ENCODE data around the gene TFEB. TPM values are rescaled to one million over a fixed set of nuclear protein-coding genes. Genes with fewer than 3 reads are reported as not detected.

The TFEB gene
- total RNA-seq, 1 donor from 2014 or later = 9.7 TPM

GRCh38 chr6:41707565-41708200, 27.7 kb downstream of the TFEB start:
- intact Hi-C loops (cut with micrococcal nuclease) = loop anchor here (2.0 kb wide), 1 partner anchor 27 kb away; the partner anchor contains the start of gene TFEB

GRCh38 chr6:41706876-41707564, 28.4 kb downstream of the TFEB start:
- intact Hi-C loops (cut with micrococcal nuclease) = loop anchor here (2.0 kb wide), 1 partner anchor 28 kb away; the partner anchor contains the start of gene TFEB

- intact Hi-C loops (cut with micrococcal nuclease) = loop anchor here (2.0 kb wide), 1 partner anchor 29 kb away; the partner anchor contains the start of gene TFEB
Observed at GRCh38 chr6:41705996-41706835, 29.2 kb downstream of the TFEB start.

- intact Hi-C loops (cut with micrococcal nuclease) = no loop called here
Observed at GRCh38 chr6:41705311-41705995, 30.0 kb downstream of the TFEB start.

- intact Hi-C loops (cut with micrococcal nuclease) = no loop called here
Observed at GRCh38 chr6:41704656-41705310, 30.6 kb downstream of the TFEB start.

GRCh38 chr6:41704028-41704427, 31.4 kb downstream of the TFEB start:
- intact Hi-C loops (cut with micrococcal nuclease) = no loop called here

- intact Hi-C loops (cut with micrococcal nuclease) = no loop called here
Observed at GRCh38 chr6:41702771-41703494, 32.5 kb downstream of the TFEB start.

GRCh38 chr6:41702089-41702745, 33.2 kb downstream of the TFEB start:
- intact Hi-C loops (cut with micrococcal nuclease) = no loop called here

GRCh38 chr6:41700463-41701347, 34.7 kb downstream of the TFEB start:
- intact Hi-C loops (cut with micrococcal nuclease) = no loop called here

GRCh38 chr6:41699063-41699462, 36.3 kb downstream of the TFEB start:
- intact Hi-C loops (cut with micrococcal nuclease) = no loop called here

GRCh38 chr6:41697861-41698781, 37.3 kb downstream of the TFEB start:
- intact Hi-C loops (cut with micrococcal nuclease) = no loop called here

GRCh38 chr6:41696788-41697187, 38.6 kb downstream of the TFEB start:
- intact Hi-C loops (cut with micrococcal nuclease) = no loop called here

GRCh38 chr6:41695825-41696224, 39.6 kb downstream of the TFEB start:
- intact Hi-C loops (cut with micrococcal nuclease) = no loop called here

GRCh38 chr6:41694815-41695526, 40.4 kb downstream of the TFEB start:
- intact Hi-C loops (cut with micrococcal nuclease) = no loop called here

GRCh38 chr6:41693281-41694240, 41.8 kb downstream of the TFEB start:
- intact Hi-C loops (cut with micrococcal nuclease) = no loop called here

- intact Hi-C loops (cut with micrococcal nuclease) = no loop called here
Observed at GRCh38 chr6:41692730-41693129, 42.7 kb downstream of the TFEB start.

All from T-helper 2 cell treated with Interferon-gamma antibody and Interleukin-4, amounts not matched to agents 100 ng/mL and 5 ng/mL, for 36 hours (primary cell).